Measurements from ENCODE around the gene MKNK2. TPM values are rescaled to one million over a fixed set of nuclear protein-coding genes. Genes with fewer than 3 reads are reported as not detected.

The MKNK2 gene
- total RNA-seq, 1 donor from 2014 or later: 123 TPM

- H3K4me3 Mint-ChIP-seq: no peak overlapping the region
- TF ChIP-seq CTCF (conservative IDR thresholded peaks at IDR 0.05): no peak
- H3K27me3 Mint-ChIP-seq (ENCODE audit: low read depth): no peaks in the 10 kb centered on the region
- no peak for DNase-seq (ENCODE audit: low read depth, low spot score)
- peaks cover 4% of the 10 kb centered on the region for H3K4me1 Mint-ChIP-seq
- H3K27ac Mint-ChIP-seq (ENCODE audit: unreplicated experiment): peak overlapping the region; percentile 20
- peaks cover 8% of the 10 kb centered on the region for H3K36me3 Mint-ChIP-seq (ENCODE audit: low read depth)
- H3K9me3 Mint-ChIP-seq: no peaks in the 10 kb centered on the region
Observed at GRCh38 chr19:2003874-2004273, 47.2 kb downstream of the MKNK2 start.

- H3K9me3 Mint-ChIP-seq: no peaks in the 10 kb centered on the region
- TF ChIP-seq CTCF (conservative IDR thresholded peaks at IDR 0.05): no peak
- peaks cover 4% of the 10 kb centered on the region for H3K4me1 Mint-ChIP-seq
- no peak overlapping the region for H3K4me3 Mint-ChIP-seq
- H3K36me3 Mint-ChIP-seq (ENCODE audit: low read depth): peaks cover 23% of the 10 kb centered on the region
- DNase-seq (ENCODE audit: low read depth, low spot score): no peak
- no peak overlapping the region for H3K27ac Mint-ChIP-seq (ENCODE audit: unreplicated experiment)
- H3K27me3 Mint-ChIP-seq (ENCODE audit: low read depth): no peaks in the 10 kb centered on the region
Observed at GRCh38 chr19:1999856-2000515, 51.1 kb downstream of the MKNK2 start.

GRCh38 chr19:1998712-1999708, 52.0 kb downstream of the MKNK2 start:
- Mint-ChIP-seq H3K27ac (ENCODE audit: unreplicated experiment) (no peak overlapping the region), H3K4me1 (peaks cover 4% of the 10 kb centered on the region), H3K36me3 (ENCODE audit: low read depth) (peaks cover 25% of the 10 kb centered on the region), H3K27me3 (ENCODE audit: low read depth) (no peaks in the 10 kb centered on the region), H3K9me3 (no peaks in the 10 kb centered on the region), H3K4me3 (no peak overlapping the region)
- TF ChIP-seq CTCF (conservative IDR thresholded peaks at IDR 0.05): no peak
- no peak for DNase-seq (ENCODE audit: low read depth, low spot score)

GRCh38 chr19:1997353-1998233, 53.5 kb downstream of the MKNK2 start:
- no peaks in the 10 kb centered on the region for H3K9me3 Mint-ChIP-seq
- no peak overlapping the region for H3K4me3 Mint-ChIP-seq
- no peaks in the 10 kb centered on the region for H3K4me1 Mint-ChIP-seq
- TF ChIP-seq CTCF (conservative IDR thresholded peaks at IDR 0.05): no peak
- DNase-seq (ENCODE audit: low read depth, low spot score): no peak
- no peaks in the 10 kb centered on the region for H3K27me3 Mint-ChIP-seq (ENCODE audit: low read depth)
- no peak overlapping the region for H3K27ac Mint-ChIP-seq (ENCODE audit: unreplicated experiment)
- H3K36me3 Mint-ChIP-seq (ENCODE audit: low read depth): peaks cover 25% of the 10 kb centered on the region

- no peak for DNase-seq (ENCODE audit: low read depth, low spot score)
- Mint-ChIP-seq H3K4me3 (no peak overlapping the region), H3K27ac (ENCODE audit: unreplicated experiment) (peak overlapping the region; percentile 27), H3K4me1 (no peaks in the 10 kb centered on the region), H3K9me3 (no peaks in the 10 kb centered on the region), H3K27me3 (ENCODE audit: low read depth) (no peaks in the 10 kb centered on the region), H3K36me3 (ENCODE audit: low read depth) (peaks cover 19% of the 10 kb centered on the region)
- no peak for TF ChIP-seq CTCF (conservative IDR thresholded peaks at IDR 0.05)
Observed at GRCh38 chr19:1992759-1993260, 58.2 kb downstream of the MKNK2 start.

All from neural crest cell (in vitro differentiated cells).